Measurements from ENCODE around the gene PLAAT2. TPM values are rescaled to one million over a fixed set of nuclear protein-coding genes. Genes with fewer than 3 reads are reported as not detected.
"Not testable (repeated sequence)": the region's sequence is repeated elsewhere in the genome, so short reads cannot be mapped to it uniquely, and the experiment has no call there.

PLAAT2 gene
- total and polyA plus RNA-seq, 2 of the 13 experiments (the other 11 are each of a cell fraction or from before 2014, with no cell fraction given) = 0.22 TPM; not detected in 1

GRCh38 chr11:63602290-63603179 is 39.4 kb upstream of the PLAAT2 start:
- H3K4me1 ChIP-seq (ENCODE audit: insufficient read depth, low read length) = peaks cover 24% of the 10 kb centered on the region
- H3K79me2 ChIP-seq (ENCODE audit: insufficient read depth, low read length); BruUV-seq (replicated peaks); H3K4me3 ChIP-seq (replicated peaks in 1 of 3; ENCODE audit: insufficient read depth in 1 of 3, low read depth in 2 of 3, low read length in 3 of 3); ATAC-seq; H4K20me1 ChIP-seq (ENCODE audit: insufficient read depth, low read length); H3K36me3 ChIP-seq (replicated peaks in 1 of 2; ENCODE audit: control insufficient read depth in 1 of 2, insufficient read depth in 2 of 2, low read length in 2 of 2); FAIRE-seq; H2AFZ ChIP-seq (ENCODE audit: low read length); DNase-seq (ENCODE audit: low spot score); H3K9me3 ChIP-seq (ENCODE audit: low read length); H3K9ac ChIP-seq (ENCODE audit: insufficient read depth, low read depth, low read length); H3K27me3 ChIP-seq (ENCODE audit: control insufficient read depth in 1 of 2, insufficient read depth in 2 of 2, low read length in 2 of 2); intact Hi-C loops (cut with micrococcal nuclease; ENCODE audit: unreplicated experiment); CTCF ChIA-PET (ENCODE audit: low intra/inter-chr PET ratio, low total read pairs); in situ Hi-C loops (cut with HindIII; ENCODE audit: extremely low pct_ligation_motif_present, low pct_unique_long_range_greater_than_20kb): not testable (repeated sequence)
- peak overlapping the region; percentile 62; the same call in 1 of the 2 replicates for H3K4me2 ChIP-seq (ENCODE audit: low read depth, low read length)
- H3K27ac ChIP-seq (ENCODE audit: extremely low read length, insufficient read depth, low read length) = peak overlapping the region; percentile 73
- POLR2A ChIA-PET = interaction anchor here (1.0 to 2.3 kb wide), 2 partner anchors 28 to 111 kb away, joined by 4 to 8 read pairs; no protein-coding TSS in a partner anchor
- TF ChIP-seq PHF21A (CRISPR knock-in tag; IDR thresholded peaks at IDR 0.05) (0 out of 2 replicates have a peak, but pooled peaks have one; percentile 3), ZNF121 (CRISPR knock-in tag; IDR thresholded peaks at IDR 0.05) (peak; percentile 93)
- TF ChIP-seq, protein P1, sequence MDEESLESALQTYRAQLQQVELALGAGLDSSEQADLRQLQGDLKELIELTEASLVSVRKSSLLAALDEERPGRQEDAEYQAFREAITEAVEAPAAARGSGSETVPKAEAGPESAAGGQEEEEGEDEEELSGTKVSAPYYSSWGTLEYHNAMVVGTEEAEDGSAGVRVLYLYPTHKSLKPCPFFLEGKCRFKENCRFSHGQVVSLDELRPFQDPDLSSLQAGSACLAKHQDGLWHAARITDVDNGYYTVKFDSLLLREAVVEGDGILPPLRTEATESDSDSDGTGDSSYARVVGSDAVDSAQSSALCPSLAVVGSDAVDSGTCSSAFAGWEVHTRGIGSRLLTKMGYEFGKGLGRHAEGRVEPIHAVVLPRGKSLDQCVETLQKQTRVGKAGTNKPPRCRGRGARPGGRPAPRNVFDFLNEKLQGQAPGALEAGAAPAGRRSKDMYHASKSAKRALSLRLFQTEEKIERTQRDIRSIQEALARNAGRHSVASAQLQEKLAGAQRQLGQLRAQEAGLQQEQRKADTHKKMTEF (CRISPR knock-in tag; IDR thresholded peaks at IDR 0.05) = peak; percentile 44; the same call in 1 of the 2 replicates
- 72% methylated on average over 11 of the region's 11 CpGs for WGBS (ENCODE audit: low lambda C conversion rate)
